GM21786 (cell line): ENCODE measurements around the gene SLIT3.
A peak's percentile ranks its signal among the peaks of the same experiment; 100 is the strongest.
"Not testable (repeated sequence)": the region's sequence is repeated elsewhere in the genome, so short reads cannot be mapped to it uniquely, and the experiment has no call there.

Source experiments
- ATAC-seq: cut with Tn5 transposase; IDR thresholded peaks from one replicate; pipeline ENCODE4 v1.9.1; 2021; ENCODE audit not compliant: unreplicated experiment

The SLIT3 gene

GRCh38 chr5:168755548-168756093, 545.3 kb downstream of the SLIT3 start:
- ATAC-seq: no peak

- ATAC-seq: no peak
These were observed 547.2 kb downstream of the SLIT3 start for GRCh38 chr5:168753691-168754254.

- ATAC-seq: no peak
These were observed 548.3 kb downstream of the SLIT3 start for GRCh38 chr5:168752416-168753190.

- no peak for ATAC-seq
These were observed 548.9 kb downstream of the SLIT3 start for GRCh38 chr5:168752012-168752411.

GRCh38 chr5:168750926-168751325, 550.0 kb downstream of the SLIT3 start:
- ATAC-seq: no peak

- no peak for ATAC-seq
These were observed 551.4 kb downstream of the SLIT3 start for GRCh38 chr5:168749391-168750100.

- ATAC-seq: peak; percentile 62
These were observed 552.8 kb downstream of the SLIT3 start for GRCh38 chr5:168747987-168748777.

GRCh38 chr5:168746893-168747640, 553.9 kb downstream of the SLIT3 start:
- ATAC-seq: no peak

GRCh38 chr5:168746126-168746892, 554.6 kb downstream of the SLIT3 start:
- not testable (repeated sequence) for ATAC-seq

GRCh38 chr5:168743617-168744016, 557.3 kb downstream of the SLIT3 start:
- no peak for ATAC-seq

GRCh38 chr5:168742311-168742710, 558.6 kb downstream of the SLIT3 start:
- not testable (repeated sequence) for ATAC-seq

- ATAC-seq: no peak
These were observed 560.1 kb downstream of the SLIT3 start for GRCh38 chr5:168740811-168741213.

GRCh38 chr5:168740092-168740800, 560.7 kb downstream of the SLIT3 start:
- ATAC-seq: no peak

- no peak for ATAC-seq
These were observed 563.9 kb downstream of the SLIT3 start for GRCh38 chr5:168737066-168737465.

GRCh38 chr5:168736281-168736831, 564.6 kb downstream of the SLIT3 start:
- ATAC-seq: no peak

- ATAC-seq: no peak
These were observed 566.2 kb downstream of the SLIT3 start for GRCh38 chr5:168734620-168735300.

GRCh38 chr5:168734119-168734518, 566.8 kb downstream of the SLIT3 start:
- no peak for ATAC-seq
